SK-N-SH (cell line): ENCODE measurements around the gene SLC2A11. TPM values are rescaled to one million over a fixed set of nuclear protein-coding genes. Genes with fewer than 3 reads are reported as not detected.

Experiments
- CTCF ChIA-PET: fragments of 300-600, 350-600 bp; formaldehyde crosslinking; extraction: SDS; loops from one replicate; lab custom pipeline; 2021; lab: Yijun Ruan, JAX
- POLR2A ChIA-PET: fragments of 350-600 bp; sonication (Branson Sonifier 250); formaldehyde crosslinking; extraction: SDS; loops from one replicate; lab custom pipeline; 2020; ENCODE audit warnings: antibody characterized with exemption, inconsistent platforms; lab: Yijun Ruan, JAX
- DNase-seq: peaks from one replicate; pipeline ENCODE4 v3.0.0; 2012
- H2AFZ ChIP-seq: fragments of 200-600 bp; sonication (generic); 2 replicates; pipeline ENCODE4 v1.8.1; 2016; ENCODE audit warnings: antibody characterized with exemption, mild to moderate bottlenecking, low read depth
- H3F3A ChIP-seq: fragments of 200-600 bp; sonication (generic); replicated peaks from 2 replicates; pipeline ENCODE3; 2016; ENCODE audit warnings: antibody characterized with exemption, mild to moderate bottlenecking; ENCODE audit not compliant: insufficient read depth
- H3K27ac ChIP-seq, 2 experiments: fragments of 200-500 bp in 1 of 2; fragments of 200-600 bp in 1 of 2; sonication (Bioruptor generic) in 1 of 2; sonication (generic), shearing (Covaris generic) in 1 of 2; 2 replicates each; pipeline versions ENCODE4 v1.5.1 to v1.6.1; 2014 to 2016; ENCODE audit warnings: low read depth in 2 of 2, inconsistent platforms in 1 of 2, low read length in 1 of 2, mild to moderate bottlenecking in 1 of 2, mixed read lengths in 1 of 2
- H3K27me3 ChIP-seq: fragments of 200-600 bp; sonication (generic), shearing (Covaris generic); 2 replicates; pipeline ENCODE4 v1.6.1; 2016; ENCODE audit warnings: mixed run types; ENCODE audit not compliant: insufficient read depth
- H3K36me3 ChIP-seq, 2 experiments: fragments of 200-500 bp in 1 of 2; fragments of 200-600 bp in 1 of 2; sonication (Bioruptor generic) in 1 of 2; sonication (generic) in 1 of 2; replicated peaks in 1 of 2; 2 replicates each; pipeline versions ENCODE3 to v1.5.1; 2014 to 2016; ENCODE audit warnings: low read length in 1 of 2, mild to moderate bottlenecking in 1 of 2; ENCODE audit not compliant: insufficient read depth in 2 of 2, control insufficient read depth in 1 of 2
- H3K4me1 ChIP-seq, 2 experiments: fragments of 200-500 bp in 1 of 2; fragments of 200-600 bp in 1 of 2; sonication (Bioruptor generic) in 1 of 2; sonication (generic), shearing (Covaris generic) in 1 of 2; 2 replicates each; pipeline versions ENCODE4 v1.5.1 to v1.6.1; 2014 to 2016; ENCODE audit warnings: low read depth in 1 of 2, low read length in 1 of 2, mixed run types in 1 of 2; ENCODE audit not compliant: insufficient read depth in 2 of 2, control insufficient read depth in 1 of 2
- H3K4me2 ChIP-seq: fragments of 200-600 bp; sonication (generic), shearing (Covaris generic); 2 replicates; pipeline ENCODE4 v1.6.1; 2017; ENCODE audit warnings: mixed run types
- H3K4me3 ChIP-seq, 2 experiments: fragments of 200-500 bp in 1 of 2; fragments of 200-600 bp in 1 of 2; sonication (Bioruptor generic) in 1 of 2; sonication (generic), shearing (Covaris generic) in 1 of 2; 2 replicates each; pipeline versions ENCODE4 v1.5.1 to v1.8.1; 2014 to 2016; ENCODE audit warnings: low read depth in 2 of 2, inconsistent platforms in 1 of 2, low read length in 1 of 2, mild to moderate bottlenecking in 1 of 2, mixed read lengths in 1 of 2, moderate library complexity in 1 of 2
- H3K79me2 ChIP-seq: fragments of 200-600 bp; sonication (generic); 2 replicates; pipeline ENCODE4 v1.8.1; 2017; ENCODE audit warnings: mild to moderate bottlenecking; ENCODE audit not compliant: insufficient read depth
- H3K9ac ChIP-seq: fragments of 200-600 bp; sonication (generic); 2 replicates; pipeline ENCODE4 v1.6.1; 2017; ENCODE audit warnings: mixed run types
- H3K9me2 ChIP-seq: fragments of 200-600 bp; sonication (generic); 2 replicates; pipeline ENCODE4 v1.6.1; 2017; ENCODE audit warnings: mixed run types
- H3K9me3 ChIP-seq: fragments of 200-600 bp; sonication (generic); 2 replicates; pipeline ENCODE4 v1.6.1; 2017; ENCODE audit warnings: mixed run types, mild to moderate bottlenecking, moderate library complexity
- H4K20me1 ChIP-seq: fragments of 200-600 bp; sonication (generic); 2 replicates; pipeline ENCODE4 v1.6.1; 2017; ENCODE audit warnings: mild to moderate bottlenecking, mixed run types; ENCODE audit not compliant: insufficient read depth
- ELF1 ChIP-seq: IDR thresholded peaks from 2 replicates; pipeline ENCODE4 v1.4.0; 2012
- EZH2phosphoT487 ChIP-seq: fragments of 200-600 bp; sonication (generic); IDR thresholded peaks from 2 replicates; pipeline ENCODE4 v1.6.1; 2017; ENCODE audit warnings: low read depth, mixed run types, mild to moderate bottlenecking, antibody characterized with exemption, moderate library complexity, borderline replicate concordance
- GABPA ChIP-seq: IDR thresholded peaks from 2 replicates; pipeline ENCODE4 v1.4.0; 2012; ENCODE audit warnings: low read depth, mild to moderate bottlenecking
- JUND ChIP-seq: IDR thresholded peaks from 2 replicates; pipeline ENCODE4 v1.4.0; 2012
- NRF1 ChIP-seq: IDR thresholded peaks from 2 replicates; pipeline ENCODE4 v1.6.1; 2012; ENCODE audit warnings: low read depth, mild to moderate bottlenecking, low read length
- POLR2AphosphoS5 ChIP-seq: IDR thresholded peaks from 2 replicates; pipeline ENCODE4 v1.6.1; 2012; ENCODE audit warnings: low read depth, low read length
- RXRA ChIP-seq: IDR thresholded peaks from 2 replicates; pipeline ENCODE4 v1.4.0; 2012; ENCODE audit warnings: low read depth, mild to moderate bottlenecking, borderline replicate concordance
- TAF1 ChIP-seq: IDR thresholded peaks from 2 replicates; pipeline ENCODE4 v1.6.1; 2012; ENCODE audit warnings: low read depth, mild to moderate bottlenecking, low read length, moderate library complexity, borderline replicate concordance
- USF2 ChIP-seq: fragments of 150-350 bp; IDR thresholded peaks from 2 replicates; pipeline ENCODE4 v1.6.1; 2017; ENCODE audit warnings: antibody characterized with exemption, low read length, low read depth, borderline replicate concordance
- ZBTB33 ChIP-seq: IDR thresholded peaks from 2 replicates; pipeline ENCODE4 v1.4.0; 2012; ENCODE audit warnings: low read depth, borderline replicate concordance
- WGBS: methylation state at CpG from one replicate; pipeline ENCODE4 v1.1.6; 2017; ENCODE audit warnings: low lambda C conversion rate; 5-methylcytosine and 5-hydroxymethylcytosine counted together
- polyA plus RNA-seq, 3 experiments: library from polyadenylated mRNA; depleted of rRNA; stranded (reverse); fragments of >200 nt; gene quantifications; 2 replicates each; pipeline ENCODE4 v1.2.3, GENCODE V29; 2012
- TF ChIP-seq, protein P1 (sequence below): fragments of 200-600 bp; sonication (generic); IDR thresholded peaks from 2 replicates; pipeline ENCODE4 v1.6.1; 2017; ENCODE audit warnings: antibody characterized with exemption, mild to moderate bottlenecking, moderate library complexity

Gene SLC2A11
- polyA plus RNA-seq, 1 of the 3 experiments (the other 2 are of a cell fraction), result 21.8 TPM

GRCh38 chr22:23856721-23857605 lies 712 bp upstream of the SLC2A11 start:
- Histone ChIP-seq H3K9me2 (no peaks in the 10 kb centered on the region), H3K79me2 (no peaks in the 10 kb centered on the region), H3K9me3 (no peaks in the 10 kb centered on the region), H3K27me3 (no peaks in the 10 kb centered on the region), H3K4me3 (peak overlapping the region; percentile 87 to 88), H3K4me2 (peak overlapping the region; percentile 100), H3F3A (peaks cover 6% of the 10 kb centered on the region), H3K4me1 (peaks cover 0 to 22% of the 10 kb centered on the region in 2 experiments; a peak in 2 of 4 replicates), H3K9ac (peak overlapping the region; percentile 72), H4K20me1 (no peaks in the 10 kb centered on the region), H2AFZ (peak overlapping the region; percentile 91), H3K36me3 (no peaks in the 10 kb centered on the region), H3K27ac (peak overlapping the region; percentile 59 to 97)
- ChIA-PET POLR2A (interaction anchor here (0.6 to 1.6 kb wide), 9 partner anchors 9 to 108 kb away, joined by 3 to 15 read pairs (median 4); partner anchors contain the start of genes CHCHD10 and MIF), CTCF (interaction anchor here (0.8 to 3.2 kb wide), 18 partner anchors 8 to 338 kb away, joined by 3 to 35 read pairs (median 4); partner anchors contain the start of genes CHCHD10 and MIF)
- DNase-seq, result peak; percentile 63
- TF ChIP-seq USF2, result no peak
- TF ChIP-seq EZH2phosphoT487, result no peak
- no peak for TF ChIP-seq GABPA
- 0 out of 2 replicates have a peak, but pooled peaks have one; percentile 12 for TF ChIP-seq NRF1
- TF ChIP-seq JUND, result no peak
- TF ChIP-seq POLR2AphosphoS5, result no peak
- TF ChIP-seq TAF1, result 0 out of 2 replicates have a peak, but pooled peaks have one; percentile 2
- TF ChIP-seq, protein P1, sequence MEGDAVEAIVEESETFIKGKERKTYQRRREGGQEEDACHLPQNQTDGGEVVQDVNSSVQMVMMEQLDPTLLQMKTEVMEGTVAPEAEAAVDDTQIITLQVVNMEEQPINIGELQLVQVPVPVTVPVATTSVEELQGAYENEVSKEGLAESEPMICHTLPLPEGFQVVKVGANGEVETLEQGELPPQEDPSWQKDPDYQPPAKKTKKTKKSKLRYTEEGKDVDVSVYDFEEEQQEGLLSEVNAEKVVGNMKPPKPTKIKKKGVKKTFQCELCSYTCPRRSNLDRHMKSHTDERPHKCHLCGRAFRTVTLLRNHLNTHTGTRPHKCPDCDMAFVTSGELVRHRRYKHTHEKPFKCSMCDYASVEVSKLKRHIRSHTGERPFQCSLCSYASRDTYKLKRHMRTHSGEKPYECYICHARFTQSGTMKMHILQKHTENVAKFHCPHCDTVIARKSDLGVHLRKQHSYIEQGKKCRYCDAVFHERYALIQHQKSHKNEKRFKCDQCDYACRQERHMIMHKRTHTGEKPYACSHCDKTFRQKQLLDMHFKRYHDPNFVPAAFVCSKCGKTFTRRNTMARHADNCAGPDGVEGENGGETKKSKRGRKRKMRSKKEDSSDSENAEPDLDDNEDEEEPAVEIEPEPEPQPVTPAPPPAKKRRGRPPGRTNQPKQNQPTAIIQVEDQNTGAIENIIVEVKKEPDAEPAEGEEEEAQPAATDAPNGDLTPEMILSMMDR, result peak; percentile 22; the same call in 1 of the 2 replicates
- no peak for TF ChIP-seq ZBTB33
- no peak for TF ChIP-seq ELF1
- TF ChIP-seq RXRA, result no peak
- WGBS, result 7% methylated on average over 33 of the region's 58 CpGs
